Measurements from ENCODE around the gene RBM5.

Gene RBM5

DNA sequence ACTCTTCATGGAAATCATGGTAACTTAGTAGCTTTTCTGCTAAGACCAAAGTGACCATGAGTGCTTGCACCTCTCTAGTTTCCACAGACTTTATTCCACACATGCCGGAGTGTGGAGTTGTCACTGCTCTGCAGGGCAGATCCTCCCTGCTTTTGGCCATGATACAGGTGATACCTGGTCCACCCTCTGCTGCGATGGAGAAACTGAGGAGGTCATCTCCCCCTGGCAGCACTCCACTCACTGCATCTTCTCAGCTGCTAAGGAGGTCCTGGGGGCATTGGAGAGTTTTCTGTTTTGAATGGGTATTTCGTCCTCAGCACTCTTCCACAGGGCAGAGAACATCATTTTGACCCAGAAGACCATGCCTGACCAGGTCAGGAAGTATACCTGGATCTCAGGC is 31.1 kb downstream of the RBM5 start:
- TF ChIP-seq CTBP1 (IDR thresholded peaks at IDR 0.05; ENCODE audit: borderline replicate concordance) (no peak), HDGF (IDR thresholded peaks at IDR 0.05; ENCODE audit: borderline replicate concordance) (no peak), L3MBTL2 (conservative IDR thresholded peaks at IDR 0.05) (no peak), ELF4 (IDR thresholded peaks at IDR 0.05) (no peak), BHLHE40 (IDR thresholded peaks at IDR 0.05; ENCODE audit: borderline replicate concordance) (no peak), LEF1 (IDR thresholded peaks at IDR 0.05; ENCODE audit: borderline replicate concordance) (no peak), FOXA1 (IDR thresholded peaks at IDR 0.05) (no peak), SP1 (IDR thresholded peaks at IDR 0.05) (no peak), ARNT (IDR thresholded peaks at IDR 0.05) (no peak), SUZ12 (IDR thresholded peaks at IDR 0.05) (no peak), TARDBP (IDR thresholded peaks at IDR 0.05) (no peak), ZNF384 (IDR thresholded peaks at IDR 0.05) (no peak), FOXK2 (IDR thresholded peaks at IDR 0.05) (no peak), FOXM1 (IDR thresholded peaks at IDR 0.05; ENCODE audit: borderline replicate concordance) (no peak), NFRKB (IDR thresholded peaks at IDR 0.05) (no peak)
- TF ChIP-seq, protein P1, sequence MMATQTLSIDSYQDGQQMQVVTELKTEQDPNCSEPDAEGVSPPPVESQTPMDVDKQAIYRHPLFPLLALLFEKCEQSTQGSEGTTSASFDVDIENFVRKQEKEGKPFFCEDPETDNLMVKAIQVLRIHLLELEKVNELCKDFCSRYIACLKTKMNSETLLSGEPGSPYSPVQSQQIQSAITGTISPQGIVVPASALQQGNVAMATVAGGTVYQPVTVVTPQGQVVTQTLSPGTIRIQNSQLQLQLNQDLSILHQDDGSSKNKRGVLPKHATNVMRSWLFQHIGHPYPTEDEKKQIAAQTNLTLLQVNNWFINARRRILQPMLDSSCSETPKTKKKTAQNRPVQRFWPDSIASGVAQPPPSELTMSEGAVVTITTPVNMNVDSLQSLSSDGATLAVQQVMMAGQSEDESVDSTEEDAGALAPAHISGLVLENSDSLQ (IDR thresholded peaks at IDR 0.05) = no peak
- ChIA-PET POLR2A (interaction anchor here (0.7 kb wide), 1 partner anchor 10 kb away, joined by 3 read pairs; no protein-coding TSS in a partner anchor), CTCF (interaction anchor here (1.0 to 1.9 kb wide), 4 partner anchors 10 to 107 kb away, joined by 3 to 11 read pairs (median 4); partner anchors contain the start of gene GNAT1)
- DNase-seq (ENCODE audit: extremely low spot score) = no peak

DNA sequence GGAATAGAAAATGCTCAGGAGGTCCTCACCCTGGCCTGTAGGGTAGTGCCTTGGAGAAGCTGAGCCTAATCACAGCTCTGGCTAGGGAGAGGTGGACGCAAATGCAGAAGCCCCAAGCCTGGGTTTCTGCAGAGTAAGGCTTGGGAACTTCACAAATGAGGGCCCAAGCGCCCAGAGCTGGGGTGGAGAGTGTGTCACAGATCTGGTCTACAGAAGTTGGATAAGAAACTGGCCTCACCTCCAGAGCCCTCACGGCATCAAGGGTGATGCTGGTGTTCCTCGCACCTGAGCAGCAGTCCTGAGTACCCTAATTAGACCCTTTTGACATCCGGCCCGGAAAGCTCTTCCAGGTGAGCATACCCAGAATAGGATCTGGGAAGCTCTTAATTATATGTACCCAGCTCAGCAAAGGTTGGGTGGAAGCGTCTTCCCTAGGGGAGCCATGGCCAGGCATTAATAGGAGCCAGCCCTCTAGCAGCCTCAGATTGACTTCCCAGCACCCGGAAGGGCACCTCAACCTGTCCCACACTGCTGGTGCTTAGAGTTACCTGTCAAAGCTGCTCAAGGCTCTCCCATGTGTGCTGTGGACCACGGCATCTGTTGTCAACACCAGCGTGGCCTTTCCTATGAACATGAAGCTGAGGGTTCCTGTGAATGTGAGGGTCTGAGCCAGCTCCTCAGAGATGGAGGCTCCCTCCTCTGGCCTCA is 31.8 kb downstream of the RBM5 start:
- POLR2A ChIA-PET = interaction anchor here (0.7 to 1.0 kb wide), 3 partner anchors 11 to 69 kb away, joined by 3 read pairs; no protein-coding TSS in a partner anchor
- no peak for DNase-seq (ENCODE audit: extremely low spot score)
- CTCF ChIA-PET = interaction anchor here (0.9 to 1.9 kb wide), 6 partner anchors 8 to 76 kb away, joined by 3 to 11 read pairs (median 4); partner anchors contain the start of gene GNAT1
- TF ChIP-seq ELF4 (IDR thresholded peaks at IDR 0.05) (no peak), TARDBP (IDR thresholded peaks at IDR 0.05) (no peak), ARNT (IDR thresholded peaks at IDR 0.05) (no peak), LEF1 (IDR thresholded peaks at IDR 0.05; ENCODE audit: borderline replicate concordance) (no peak), CTBP1 (IDR thresholded peaks at IDR 0.05; ENCODE audit: borderline replicate concordance) (no peak), SUZ12 (IDR thresholded peaks at IDR 0.05) (no peak), FOXK2 (IDR thresholded peaks at IDR 0.05) (no peak), ZNF384 (IDR thresholded peaks at IDR 0.05) (no peak), FOXM1 (IDR thresholded peaks at IDR 0.05; ENCODE audit: borderline replicate concordance) (no peak), L3MBTL2 (conservative IDR thresholded peaks at IDR 0.05) (no peak), BHLHE40 (IDR thresholded peaks at IDR 0.05; ENCODE audit: borderline replicate concordance) (no peak), FOXA1 (IDR thresholded peaks at IDR 0.05) (no peak), SP1 (IDR thresholded peaks at IDR 0.05) (no peak), HDGF (IDR thresholded peaks at IDR 0.05; ENCODE audit: borderline replicate concordance) (no peak), NFRKB (IDR thresholded peaks at IDR 0.05) (no peak)
- TF ChIP-seq, protein P1 (IDR thresholded peaks at IDR 0.05) = no peak

- TF ChIP-seq ELF4 (IDR thresholded peaks at IDR 0.05) = no peak
- no peak for TF ChIP-seq TARDBP (IDR thresholded peaks at IDR 0.05)
- TF ChIP-seq LEF1 (IDR thresholded peaks at IDR 0.05; ENCODE audit: borderline replicate concordance) = no peak
- ChIA-PET POLR2A (interaction anchor here (0.7 to 1.8 kb wide), 4 partner anchors 32 to 68 kb away, joined by 3 to 8 read pairs (median 3); no protein-coding TSS in a partner anchor), CTCF (interaction anchor here (0.8 to 1.9 kb wide), 7 partner anchors 9 to 75 kb away, joined by 3 to 11 read pairs (median 4); partner anchors contain the start of gene GNAT1)
- DNase-seq (ENCODE audit: extremely low spot score) = peak; percentile 88
Measured at GRCh38 chr3:50121072-50122032, 32.6 kb downstream of the RBM5 start.

- ChIA-PET POLR2A (interaction anchor here (1.0 to 1.8 kb wide), 3 partner anchors 26 to 48 kb away, joined by 3 to 8 read pairs (median 3); no protein-coding TSS in a partner anchor), CTCF (interaction anchor here (1.0 to 1.7 kb wide), 3 partner anchors 14 to 72 kb away, joined by 3 to 9 read pairs (median 4); no protein-coding TSS in a partner anchor)
- DNase-seq (ENCODE audit: extremely low spot score) = no peak
- TF ChIP-seq ARNT (IDR thresholded peaks at IDR 0.05) = no peak
- no peak for TF ChIP-seq ELF4 (IDR thresholded peaks at IDR 0.05)
- TF ChIP-seq SP1 (IDR thresholded peaks at IDR 0.05) = no peak
- TF ChIP-seq FOXM1 (IDR thresholded peaks at IDR 0.05; ENCODE audit: borderline replicate concordance) = no peak
- no peak for TF ChIP-seq NFRKB (IDR thresholded peaks at IDR 0.05)
- TF ChIP-seq L3MBTL2 (conservative IDR thresholded peaks at IDR 0.05) = no peak
- no peak for TF ChIP-seq ZNF384 (IDR thresholded peaks at IDR 0.05)
- no peak for TF ChIP-seq TARDBP (IDR thresholded peaks at IDR 0.05)
- no peak for TF ChIP-seq SUZ12 (IDR thresholded peaks at IDR 0.05)
- TF ChIP-seq FOXA1 (IDR thresholded peaks at IDR 0.05) = no peak
- no peak for TF ChIP-seq CTBP1 (IDR thresholded peaks at IDR 0.05; ENCODE audit: borderline replicate concordance)
- TF ChIP-seq FOXK2 (IDR thresholded peaks at IDR 0.05) = no peak
- TF ChIP-seq, protein P1 (IDR thresholded peaks at IDR 0.05) = no peak
- TF ChIP-seq HDGF (IDR thresholded peaks at IDR 0.05; ENCODE audit: borderline replicate concordance) = no peak
- no peak for TF ChIP-seq LEF1 (IDR thresholded peaks at IDR 0.05; ENCODE audit: borderline replicate concordance)
- no peak for TF ChIP-seq BHLHE40 (IDR thresholded peaks at IDR 0.05; ENCODE audit: borderline replicate concordance)
Measured at GRCh38 chr3:50122071-50122470, 33.4 kb downstream of the RBM5 start.

Data from HEK293T (cell line).